Measurements from ENCODE around the gene NOP53. TPM values are rescaled to one million over a fixed set of nuclear protein-coding genes. Genes with fewer than 3 reads are reported as not detected.
A peak's percentile ranks its signal among the peaks of the same experiment; 100 is the strongest.

NOP53 gene
- total and polyA plus RNA-seq, 2 of the 4 experiments (the other 2 are of a cell fraction), result 59.5 to 83.2 TPM

- no peak overlapping the region for H3K23ac ChIP-seq (ENCODE audit: low read depth, low read length)
- H3K79me1 ChIP-seq (ENCODE audit: low read depth in 1 of 2, low read length in 2 of 2), result peaks cover 0 to 25% of the 10 kb centered on the region in 2 experiments; a peak in 2 of 4 replicates
- H2AK9ac ChIP-seq (replicated peaks; ENCODE audit: low read depth, low read length, poor library complexity), result peak overlapping the region; percentile 37
- H3K9me3 ChIP-seq (ENCODE audit: control insufficient read depth, insufficient read depth, low read length), result peaks cover 4% of the 10 kb centered on the region; the same call in 1 of the 2 replicates
- H3K27me3 ChIP-seq (ENCODE audit: control insufficient read depth, insufficient read depth, low read length), result no peaks in the 10 kb centered on the region
- H4K91ac ChIP-seq (ENCODE audit: insufficient read depth, low read depth, low read length), result no peak overlapping the region
- intact Hi-C loops (cut with micrococcal nuclease), result no loop called here
- no peak overlapping the region for H3K4me2 ChIP-seq (ENCODE audit: low read depth, low read length)
- H4K5ac ChIP-seq (ENCODE audit: low read depth, low read length), result no peak overlapping the region
- peaks cover 5% of the 10 kb centered on the region for H3K4me1 ChIP-seq (ENCODE audit: control insufficient read depth, insufficient read depth, low read length)
- H3K18ac ChIP-seq (ENCODE audit: low read depth, low read length), result no peak overlapping the region
- no peak overlapping the region for H4K8ac ChIP-seq (ENCODE audit: low read depth in 2 of 2, low read length in 2 of 2)
- WGBS, 2 experiments (ENCODE audit: extremely low coverage in 2 of 2, insufficient read length in 1 of 2), result 94% methylated on average over 26 of the region's 43 CpGs; no CpG with 5 or more reads in 1 of the 2 experiments
- H2AK5ac ChIP-seq (ENCODE audit: low read depth, low read length), result no peak overlapping the region
- no peak for ATAC-seq (ENCODE audit: low read depth)
- H3K4me3 ChIP-seq (ENCODE audit: insufficient read depth, low read depth, low read length), result no peak overlapping the region
- ChIA-PET POLR2A (ENCODE audit: unreplicated experiment) (no interaction called here), CTCF (no interaction called here)
- H3K9me1 ChIP-seq (ENCODE audit: insufficient read depth, low read length), result peaks cover 4% of the 10 kb centered on the region
- no peak overlapping the region for H3K9ac ChIP-seq (ENCODE audit: low read depth, low read length)
- no peak overlapping the region for H2BK20ac ChIP-seq (ENCODE audit: low read depth, low read length)
- in situ Hi-C loops (cut with MboI; ENCODE audit: low sequenced_read_pairs), result loop anchor here (25.0 kb wide), 1 partner anchor 414 kb away; no protein-coding TSS in a partner anchor
- no peak overlapping the region for H3K56ac ChIP-seq (ENCODE audit: extremely low read depth, insufficient read depth, low read length)
- DNase-seq, result no peak
- H4K20me1 ChIP-seq (ENCODE audit: insufficient read depth, low read length), result peaks cover 49% of the 10 kb centered on the region
- no peak overlapping the region for H3K27ac ChIP-seq (ENCODE audit: insufficient read depth, low read length)
- H3K36me3 ChIP-seq (ENCODE audit: control insufficient read depth, insufficient read depth, low read length), result peaks cover 38% of the 10 kb centered on the region; the same call in 1 of the 2 replicates
- no peak overlapping the region for H3K4ac ChIP-seq (ENCODE audit: low read depth, low read length)
- dilution Hi-C loops (cut with HindIII; ENCODE audit: low sequenced_read_pairs, unreplicated experiment), result no loop called here
- H2BK120ac ChIP-seq (ENCODE audit: low read depth, low read length), result no peak overlapping the region; the same call in 1 of the 2 replicates
- no peak overlapping the region for H2BK5ac ChIP-seq (ENCODE audit: low read depth, low read length, poor library complexity, severe bottlenecking)
- BruUV-seq (replicated peaks), result no TSS peak
- TF ChIP-seq NFE2L2 (IDR thresholded peaks at IDR 0.05; ENCODE audit: low read depth, low read length) (no peak), RCOR1 (IDR thresholded peaks at IDR 0.05; ENCODE audit: insufficient replicate concordance, low read length) (no peak), USF2 (IDR thresholded peaks at IDR 0.05; ENCODE audit: low read depth, low read length) (no peak), MAZ (IDR thresholded peaks at IDR 0.05; ENCODE audit: borderline replicate concordance, low read depth, low read length) (no peak), CEBPB (IDR thresholded peaks at IDR 0.05; ENCODE audit: low read depth, low read length) (no peak), CTCF (conservative IDR thresholded peaks at IDR 0.05; ENCODE audit: low read depth, low read length) (no peak), SMC3 (IDR thresholded peaks at IDR 0.05; ENCODE audit: low read depth, low read length) (no peak), RFX5 (IDR thresholded peaks at IDR 0.05; ENCODE audit: low read depth, low read length) (no peak), CHD1 (IDR thresholded peaks at IDR 0.05; ENCODE audit: low read depth, low read length) (no peak), BHLHE40 (IDR thresholded peaks at IDR 0.05; ENCODE audit: low read depth, low read length) (no peak), MXI1 (IDR thresholded peaks at IDR 0.05; ENCODE audit: borderline replicate concordance, low read depth, low read length) (no peak), RAD21 (IDR thresholded peaks at IDR 0.05; ENCODE audit: low read length) (no peak), POLR2A (IDR thresholded peaks at IDR 0.05; ENCODE audit: low read depth, low read length) (no peak), ELK1 (IDR thresholded peaks at IDR 0.05; ENCODE audit: borderline replicate concordance, low read depth, low read length) (no peak)
- no peak overlapping the region for H3K14ac ChIP-seq (replicated peaks; ENCODE audit: low read depth, low read length)
- H2AFZ ChIP-seq (replicated peaks; ENCODE audit: low read length, poor library complexity), result no peak overlapping the region
- H2BK15ac ChIP-seq (ENCODE audit: low read depth, low read length), result no peak overlapping the region
Observed at GRCh38 chr19:47700934-47701716, 44.2 kb upstream of the NOP53 start.

Measured in IMR-90 (cell line).